Vagina (tissue), 2 donors: Measurements from ENCODE around the gene ACADM. TPM values are rescaled to one million over a fixed set of nuclear protein-coding genes. Genes with fewer than 3 reads are reported as not detected.

Experiments used
- DNase-seq, 2 donors: peaks; one replicate each; pipeline ENCODE4 v3.0.0-alpha.2; 2017; ENCODE audit errors: extremely low spot score in 2 of 2
- H3K27ac ChIP-seq: fragments of 200-600 bp; sonication (generic); one replicate; pipeline ENCODE4 v1.5.1; 2019
- H3K27me3 ChIP-seq: fragments of 200-600 bp; sonication (generic); one replicate; pipeline ENCODE4 v1.5.1; 2019
- H3K36me3 ChIP-seq, 2 donors: fragments of 200-600 bp; sonication (generic); one replicate each; pipeline ENCODE4 v1.5.1; 2017 to 2019
- H3K4me1 ChIP-seq: fragments of 200-600 bp; sonication (generic); one replicate; pipeline ENCODE4 v1.5.1; 2019
- H3K4me3 ChIP-seq, 2 donors: fragments of 200-600 bp; sonication (generic); 1 replicate in 1 of 2; 2 replicates in 1 of 2; pipeline ENCODE4 v1.5.1; 2016 to 2019
- H3K9me3 ChIP-seq: fragments of 200-600 bp; sonication (generic); one replicate; pipeline ENCODE4 v1.5.1; 2019
- CTCF ChIP-seq, 3 experiments: fragments of 450-650 bp in 2 of 3; fragments of 200-600 bp in 1 of 3; sonication (generic) in 1 of 3; IDR thresholded peaks; one replicate each; pipeline ENCODE4 v1.5.1; 2017 to 2019; ENCODE audit warnings: antibody characterized with exemption in 3 of 3, mild to moderate bottlenecking in 2 of 3, moderate library complexity in 2 of 3
- POLR2A ChIP-seq, 2 donors: fragments of 450-650 bp; IDR thresholded peaks; one replicate each; pipeline ENCODE4 v1.6.1; 2017; ENCODE audit warnings: antibody characterized with exemption in 2 of 2, mild to moderate bottlenecking in 2 of 2, moderate library complexity in 2 of 2
- POLR2AphosphoS5 ChIP-seq, 2 donors: sonication (generic); formaldehyde crosslinking; IDR thresholded peaks; one replicate each; pipeline ENCODE4 v1.9.0; 2017; ENCODE audit warnings: antibody characterized with exemption in 2 of 2, mild to moderate bottlenecking in 2 of 2, low read depth in 1 of 2; ENCODE audit not compliant: insufficient read depth in 1 of 2
- intact Hi-C: fragments of 100-400 bp; cut with DNase I; formaldehyde crosslinking; loops from one replicate; pipeline ENCODE4 v1.15.1; 2023
- total RNA-seq: library from RNA; depleted of rRNA; stranded (reverse); fragments of >200 nt; gene quantifications from one replicate; pipeline ENCODE4 v1.2.3, GENCODE V29; 2016

The ACADM gene
- total RNA-seq, 1 donor from 2014 or later: 30.2 TPM

- intact Hi-C loops: no loop called here
- H3K27ac ChIP-seq: no peak overlapping the region
- H3K36me3 ChIP-seq: no peaks in the 10 kb centered on the region
- no peaks in the 10 kb centered on the region for H3K27me3 ChIP-seq
- H3K9me3 ChIP-seq: no peaks in the 10 kb centered on the region
- no peak for TF ChIP-seq CTCF (IDR thresholded peaks at IDR 0.05)
- DNase-seq: no peak
- no peak overlapping the region for H3K4me3 ChIP-seq
- no peaks in the 10 kb centered on the region for H3K4me1 ChIP-seq
Observed at GRCh38 chr1:75707191-75707590, 17.3 kb upstream of the ACADM start.

GRCh38 chr1:75708910-75709309, 15.6 kb upstream of the ACADM start:
- Histone ChIP-seq H3K9me3 (no peaks in the 10 kb centered on the region), H3K27me3 (no peaks in the 10 kb centered on the region), H3K27ac (no peak overlapping the region), H3K36me3 (no peaks in the 10 kb centered on the region), H3K4me1 (no peaks in the 10 kb centered on the region), H3K4me3 (no peak overlapping the region)
- DNase-seq: no peak
- no peak for TF ChIP-seq POLR2AphosphoS5 (IDR thresholded peaks at IDR 0.05; ENCODE audit: insufficient read depth in 1 of 2, low read depth in 1 of 2)
- TF ChIP-seq CTCF (IDR thresholded peaks at IDR 0.05): no peak
- no peak for TF ChIP-seq POLR2A (IDR thresholded peaks at IDR 0.05)
- intact Hi-C loops: no loop called here

GRCh38 chr1:75710832-75711231, 13.7 kb upstream of the ACADM start:
- Histone ChIP-seq H3K4me3 (no peak overlapping the region), H3K4me1 (no peaks in the 10 kb centered on the region), H3K27ac (no peak overlapping the region), H3K9me3 (no peaks in the 10 kb centered on the region), H3K27me3 (no peaks in the 10 kb centered on the region), H3K36me3 (no peaks in the 10 kb centered on the region)
- DNase-seq: no peak
- no peak for TF ChIP-seq POLR2A (IDR thresholded peaks at IDR 0.05)
- TF ChIP-seq POLR2AphosphoS5 (IDR thresholded peaks at IDR 0.05; ENCODE audit: insufficient read depth in 1 of 2, low read depth in 1 of 2): no peak
- no peak for TF ChIP-seq CTCF (IDR thresholded peaks at IDR 0.05)
- intact Hi-C loops: no loop called here

GRCh38 chr1:75711846-75712245, 12.7 kb upstream of the ACADM start:
- H3K9me3 ChIP-seq: no peaks in the 10 kb centered on the region
- H3K27me3 ChIP-seq: no peaks in the 10 kb centered on the region
- no peak for TF ChIP-seq POLR2A (IDR thresholded peaks at IDR 0.05)
- TF ChIP-seq CTCF (IDR thresholded peaks at IDR 0.05): no peak
- TF ChIP-seq POLR2AphosphoS5 (IDR thresholded peaks at IDR 0.05; ENCODE audit: insufficient read depth in 1 of 2, low read depth in 1 of 2): no peak
- no peak overlapping the region for H3K27ac ChIP-seq
- no peak overlapping the region for H3K4me3 ChIP-seq
- H3K36me3 ChIP-seq: no peaks in the 10 kb centered on the region
- H3K4me1 ChIP-seq: no peaks in the 10 kb centered on the region
- intact Hi-C loops: no loop called here
- no peak for DNase-seq

GRCh38 chr1:75712306-75712705, 12.2 kb upstream of the ACADM start:
- no peak for DNase-seq
- no peaks in the 10 kb centered on the region for H3K36me3 ChIP-seq
- H3K4me1 ChIP-seq: no peaks in the 10 kb centered on the region
- H3K27me3 ChIP-seq: no peaks in the 10 kb centered on the region
- no peaks in the 10 kb centered on the region for H3K9me3 ChIP-seq
- TF ChIP-seq POLR2A (IDR thresholded peaks at IDR 0.05) (no peak), CTCF (IDR thresholded peaks at IDR 0.05) (no peak), POLR2AphosphoS5 (IDR thresholded peaks at IDR 0.05; ENCODE audit: insufficient read depth in 1 of 2, low read depth in 1 of 2) (no peak)
- intact Hi-C loops: no loop called here
- no peak overlapping the region for H3K27ac ChIP-seq
- no peak overlapping the region for H3K4me3 ChIP-seq
